ENCODE data around the gene HPS4. TPM values are rescaled to one million over a fixed set of nuclear protein-coding genes. Genes with fewer than 3 reads are reported as not detected.

The HPS4 gene
- total RNA-seq, 1 experiment from 2014 or later = 21.2 TPM

- no peak overlapping the region for H3K27ac ChIP-seq
These were observed 41.3 kb upstream of the HPS4 start for GRCh38 chr22:26524870-26525269.

GRCh38 chr22:26522592-26522991, 39.0 kb upstream of the HPS4 start:
- H3K4me3 ChIP-seq = no peak overlapping the region
- ChIA-PET POLR2A (ENCODE audit: unreplicated experiment) (no interaction called here), CTCF (no interaction called here)
- no TSS peak for BruUV-seq (replicated peaks)
- H4K20me1 ChIP-seq (ENCODE audit: insufficient read depth) = no peaks in the 10 kb centered on the region
- no peaks in the 10 kb centered on the region for H3F3A ChIP-seq (ENCODE audit: insufficient read depth, low read depth)
- TF ChIP-seq CTCF (conservative IDR thresholded peaks at IDR 0.05) (no peak), EZH2 (IDR thresholded peaks at IDR 0.05; ENCODE audit: low read depth) (no peak)
- intact Hi-C loops (cut with micrococcal nuclease; ENCODE audit: unreplicated experiment) = no loop called here
- no peaks in the 10 kb centered on the region for H3K9me2 ChIP-seq (ENCODE audit: insufficient read depth)
- H2AFZ ChIP-seq = no peak overlapping the region
- H3K4me2 ChIP-seq = no peak overlapping the region
- H3K79me2 ChIP-seq (ENCODE audit: low read depth) = no peaks in the 10 kb centered on the region
- no peak overlapping the region for H3K27ac ChIP-seq
- no peaks in the 10 kb centered on the region for H3K36me3 ChIP-seq (ENCODE audit: low read depth)
- peaks cover 7% of the 10 kb centered on the region; the same call in 1 of the 2 replicates for H3K4me1 ChIP-seq (replicated peaks; ENCODE audit: insufficient read depth)
- H3K27me3 ChIP-seq (ENCODE audit: insufficient read depth, low read depth) = no peaks in the 10 kb centered on the region
- no peaks in the 10 kb centered on the region for H3K9me3 ChIP-seq (ENCODE audit: insufficient read depth, low read depth)
- no peak for DNase-seq

More at GRCh38 chr22:26524870-26525269, 41.3 kb upstream of the HPS4 start:
- H2AFZ ChIP-seq = no peak overlapping the region
- H3K4me2 ChIP-seq = no peak overlapping the region
- no peak for DNase-seq
- TF ChIP-seq CTCF (conservative IDR thresholded peaks at IDR 0.05) (no peak), EZH2 (IDR thresholded peaks at IDR 0.05; ENCODE audit: low read depth) (no peak)
- H3K36me3 ChIP-seq (ENCODE audit: low read depth) = no peaks in the 10 kb centered on the region
- no peaks in the 10 kb centered on the region for H3K4me1 ChIP-seq (replicated peaks; ENCODE audit: insufficient read depth)
- intact Hi-C loops (cut with micrococcal nuclease; ENCODE audit: unreplicated experiment) = no loop called here
- H4K20me1 ChIP-seq (ENCODE audit: insufficient read depth) = no peaks in the 10 kb centered on the region
- H3K4me3 ChIP-seq = no peak overlapping the region
- no TSS peak for BruUV-seq (replicated peaks)
- no peaks in the 10 kb centered on the region for H3K79me2 ChIP-seq (ENCODE audit: low read depth)
- no peaks in the 10 kb centered on the region for H3K9me2 ChIP-seq (ENCODE audit: insufficient read depth)
- CTCF ChIA-PET = no interaction called here
- H3K27me3 ChIP-seq (ENCODE audit: insufficient read depth, low read depth) = no peaks in the 10 kb centered on the region
- H3K9me3 ChIP-seq (ENCODE audit: insufficient read depth, low read depth) = no peaks in the 10 kb centered on the region
- POLR2A ChIA-PET (ENCODE audit: unreplicated experiment) = no interaction called here
- H3F3A ChIP-seq (ENCODE audit: insufficient read depth, low read depth) = no peaks in the 10 kb centered on the region

GRCh38 chr22:26522012-26522411, 38.4 kb upstream of the HPS4 start:
- no peaks in the 10 kb centered on the region for H3K9me2 ChIP-seq (ENCODE audit: insufficient read depth)
- TF ChIP-seq CTCF (conservative IDR thresholded peaks at IDR 0.05) = no peak
- no peak for TF ChIP-seq EZH2 (IDR thresholded peaks at IDR 0.05; ENCODE audit: low read depth)
- H3K4me2 ChIP-seq = no peak overlapping the region
- H4K20me1 ChIP-seq (ENCODE audit: insufficient read depth) = no peaks in the 10 kb centered on the region
- POLR2A ChIA-PET (ENCODE audit: unreplicated experiment) = no interaction called here
- no peak overlapping the region for H3K27ac ChIP-seq
- no peak for DNase-seq
- H3K36me3 ChIP-seq (ENCODE audit: low read depth) = no peaks in the 10 kb centered on the region
- CTCF ChIA-PET = no interaction called here
- peaks cover 7% of the 10 kb centered on the region; the same call in 1 of the 2 replicates for H3K4me1 ChIP-seq (replicated peaks; ENCODE audit: insufficient read depth)
- no peak overlapping the region for H3K4me3 ChIP-seq
- no peaks in the 10 kb centered on the region for H3K79me2 ChIP-seq (ENCODE audit: low read depth)
- H3K9me3 ChIP-seq (ENCODE audit: insufficient read depth, low read depth) = no peaks in the 10 kb centered on the region
- H3K27me3 ChIP-seq (ENCODE audit: insufficient read depth, low read depth) = no peaks in the 10 kb centered on the region
- H2AFZ ChIP-seq = no peak overlapping the region
- H3F3A ChIP-seq (ENCODE audit: insufficient read depth, low read depth) = no peaks in the 10 kb centered on the region
- BruUV-seq (replicated peaks) = no TSS peak
- intact Hi-C loops (cut with micrococcal nuclease; ENCODE audit: unreplicated experiment) = no loop called here

Measured in PC-9 (cell line).